AG10803 (cell line): ENCODE results near the gene CDH4.

ENCODE experiments used
- DNase-seq: peaks from one replicate; pipeline ENCODE4 v3.0.0; 2010; ENCODE audit warnings: low read depth
- H3K4me3 ChIP-seq: 2 replicates; pipeline ENCODE4 v1.5.1; 2011; ENCODE audit warnings: mild to moderate bottlenecking, low read length, control low read depth
- TF ChIP-seq, protein P1 (sequence below): conservative IDR thresholded peaks from 2 replicates; pipeline ENCODE4 v1.5.1; 2011; ENCODE audit warnings: mild to moderate bottlenecking, low read length, control low read depth, inconsistent platforms

CDH4 gene

DNA sequence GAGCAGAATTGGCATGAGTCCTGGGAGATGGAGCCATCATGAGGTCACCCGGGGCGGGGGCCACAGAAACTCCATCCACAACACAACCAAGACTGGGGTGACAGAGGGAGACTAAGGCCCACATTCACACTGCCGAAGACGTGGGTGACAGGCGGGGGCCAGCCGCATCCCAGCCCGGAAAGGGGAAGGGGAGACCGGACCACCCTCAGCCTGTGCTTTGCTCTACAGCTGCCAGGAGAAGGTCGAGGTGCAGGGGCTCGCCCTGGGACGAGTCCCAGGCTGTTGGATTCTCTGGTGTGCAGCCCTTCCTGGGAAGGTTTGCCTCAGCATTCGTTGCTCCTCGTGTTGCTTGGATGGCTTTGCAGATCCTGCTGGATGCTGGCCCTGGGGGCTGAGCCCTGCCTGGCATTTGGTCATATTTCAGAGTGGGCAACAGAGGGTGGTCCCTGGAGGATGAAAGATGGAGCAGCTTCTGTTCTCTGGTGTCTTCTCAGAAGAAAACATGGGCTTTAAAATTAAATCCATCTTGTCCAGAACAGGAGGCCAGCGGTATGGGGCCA, 484.8 kb downstream of the CDH4 start:
- TF ChIP-seq, protein P1, sequence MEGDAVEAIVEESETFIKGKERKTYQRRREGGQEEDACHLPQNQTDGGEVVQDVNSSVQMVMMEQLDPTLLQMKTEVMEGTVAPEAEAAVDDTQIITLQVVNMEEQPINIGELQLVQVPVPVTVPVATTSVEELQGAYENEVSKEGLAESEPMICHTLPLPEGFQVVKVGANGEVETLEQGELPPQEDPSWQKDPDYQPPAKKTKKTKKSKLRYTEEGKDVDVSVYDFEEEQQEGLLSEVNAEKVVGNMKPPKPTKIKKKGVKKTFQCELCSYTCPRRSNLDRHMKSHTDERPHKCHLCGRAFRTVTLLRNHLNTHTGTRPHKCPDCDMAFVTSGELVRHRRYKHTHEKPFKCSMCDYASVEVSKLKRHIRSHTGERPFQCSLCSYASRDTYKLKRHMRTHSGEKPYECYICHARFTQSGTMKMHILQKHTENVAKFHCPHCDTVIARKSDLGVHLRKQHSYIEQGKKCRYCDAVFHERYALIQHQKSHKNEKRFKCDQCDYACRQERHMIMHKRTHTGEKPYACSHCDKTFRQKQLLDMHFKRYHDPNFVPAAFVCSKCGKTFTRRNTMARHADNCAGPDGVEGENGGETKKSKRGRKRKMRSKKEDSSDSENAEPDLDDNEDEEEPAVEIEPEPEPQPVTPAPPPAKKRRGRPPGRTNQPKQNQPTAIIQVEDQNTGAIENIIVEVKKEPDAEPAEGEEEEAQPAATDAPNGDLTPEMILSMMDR, result no peak
- no peak overlapping the region for H3K4me3 ChIP-seq
- no peak for DNase-seq

GRCh38 chr20:61737346-61737745, 485.3 kb downstream of the CDH4 start:
- H3K4me3 ChIP-seq, result no peak overlapping the region
- TF ChIP-seq, protein P1, result no peak
- DNase-seq, result no peak

DNA sequence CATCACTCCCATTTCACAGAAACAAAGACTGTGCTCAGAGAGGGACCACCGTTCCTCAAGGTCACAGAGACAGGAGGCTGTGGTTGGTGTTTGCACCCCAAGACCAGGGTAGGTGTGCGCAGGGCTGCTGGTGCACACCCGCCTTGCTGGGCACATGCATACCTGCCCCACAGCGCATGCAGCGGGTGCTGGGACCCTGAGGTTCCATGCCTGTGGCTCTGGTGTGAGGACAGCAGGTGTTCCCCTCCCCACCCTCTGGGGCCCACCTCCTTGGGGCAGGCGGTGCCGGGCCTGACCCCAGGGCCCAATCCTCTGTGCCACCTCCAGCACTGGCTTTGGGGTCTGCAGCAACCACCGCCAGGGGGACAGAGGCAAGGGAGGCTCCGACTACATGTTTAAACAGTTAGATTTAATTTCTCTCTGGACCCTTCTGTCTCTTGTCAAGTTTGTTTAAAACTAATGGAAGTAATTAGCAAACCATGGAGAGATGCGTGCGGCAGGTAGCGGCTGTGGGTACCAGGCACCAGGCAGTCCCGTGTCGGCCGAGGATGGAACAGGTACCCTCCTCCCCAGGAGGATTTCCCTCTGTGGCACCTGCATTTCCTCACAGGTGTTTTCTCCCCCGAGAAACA, 485.9 kb downstream of the CDH4 start:
- no peak for DNase-seq
- H3K4me3 ChIP-seq, result no peak overlapping the region
- TF ChIP-seq, protein P1, result no peak

DNA sequence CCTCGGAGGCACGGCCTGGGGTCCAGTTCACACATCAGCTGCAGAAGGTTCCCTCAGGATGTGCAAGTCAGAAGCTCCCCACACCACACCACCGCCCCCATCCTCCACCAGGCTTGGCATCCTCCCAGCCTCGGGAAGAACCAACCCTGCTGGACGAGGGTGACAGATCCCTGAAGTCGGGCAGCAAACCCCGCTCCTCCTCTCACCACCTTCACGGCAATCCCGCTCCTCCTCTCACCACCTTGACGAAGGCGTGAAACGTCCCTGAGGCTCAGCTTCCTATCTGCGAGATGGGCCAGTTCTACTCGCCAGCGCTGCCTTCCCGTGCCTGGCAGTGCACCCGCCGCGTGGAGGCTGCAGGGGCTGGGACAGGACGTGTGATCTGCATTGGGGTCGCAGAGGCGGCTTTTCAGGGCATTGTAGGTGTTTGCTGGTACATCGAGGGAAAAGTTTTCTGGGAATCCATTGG, 486.6 kb downstream of the CDH4 start:
- no peak for DNase-seq
- TF ChIP-seq, protein P1, result no peak
- no peak overlapping the region for H3K4me3 ChIP-seq

GRCh38 chr20:61739086-61739831, 487.2 kb downstream of the CDH4 start:
- TF ChIP-seq, protein P1, result no peak
- DNase-seq, result no peak

GRCh38 chr20:61739832-61740118, 487.7 kb downstream of the CDH4 start:
- TF ChIP-seq, protein P1, result no peak
- DNase-seq, result no peak

More at GRCh38 chr20:61739086-61739831, 487.2 kb downstream of the CDH4 start:
- H3K4me3 ChIP-seq, result no peak overlapping the region

More at GRCh38 chr20:61739832-61740118, 487.7 kb downstream of the CDH4 start:
- no peak overlapping the region for H3K4me3 ChIP-seq
